HG02610 (cell line): ENCODE data around the gene OR10V1.

Experiments used
- ATAC-seq: cut with Tn5 transposase; IDR thresholded peaks from one replicate; pipeline ENCODE4 v1.9.1; 2021; ENCODE audit warnings: mild to moderate bottlenecking, moderate library complexity; ENCODE audit not compliant: unreplicated experiment

OR10V1 gene

DNA sequence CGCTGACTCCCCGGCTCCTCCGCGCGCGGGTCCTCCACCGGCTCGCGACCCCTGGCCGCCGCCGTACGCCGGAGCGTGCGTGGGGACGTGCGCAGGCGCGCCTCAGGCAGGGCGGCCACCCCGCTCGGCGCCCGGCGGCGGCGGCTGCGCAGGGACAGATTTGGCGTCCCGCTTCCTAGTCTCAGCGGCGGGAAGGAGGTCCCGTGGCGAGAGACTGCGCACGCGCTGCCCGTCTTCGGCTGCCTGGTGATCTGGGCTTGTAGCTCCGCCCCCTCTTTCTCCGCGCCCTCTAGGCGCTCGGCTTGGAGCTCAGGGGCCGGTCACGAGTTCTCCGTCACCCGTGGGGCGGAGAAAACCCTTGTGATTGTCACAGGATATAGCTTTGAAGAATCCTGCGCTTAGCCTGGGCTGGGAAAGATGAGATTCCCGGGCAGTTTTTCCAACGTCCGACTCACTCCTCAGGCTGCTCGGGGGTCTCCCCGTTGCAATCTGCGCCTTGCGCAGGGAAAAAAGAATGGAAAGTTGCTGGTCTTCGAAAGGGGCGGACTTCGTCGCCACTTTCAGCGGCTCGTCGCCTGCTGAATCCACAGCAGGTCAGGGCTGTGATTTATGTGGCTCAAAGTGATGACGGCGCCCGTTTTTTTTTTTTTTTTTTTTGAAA lies 44.6 kb downstream of the OR10V1 start, which contains the start of gene PATL1:
TSS of gene PATL1 (minus strand) at position 88 of the 661 bp plus-strand sequence. CDS start 142 bp downstream, outside the sequence.
- peak; percentile 94 for ATAC-seq

- peak; percentile 12 for ATAC-seq
Observed at GRCh38 chr11:59668188-59668949, 45.3 kb downstream of the OR10V1 start.

GRCh38 chr11:59667812-59668187 lies 45.8 kb downstream of the OR10V1 start:
- no peak for ATAC-seq

DNA sequence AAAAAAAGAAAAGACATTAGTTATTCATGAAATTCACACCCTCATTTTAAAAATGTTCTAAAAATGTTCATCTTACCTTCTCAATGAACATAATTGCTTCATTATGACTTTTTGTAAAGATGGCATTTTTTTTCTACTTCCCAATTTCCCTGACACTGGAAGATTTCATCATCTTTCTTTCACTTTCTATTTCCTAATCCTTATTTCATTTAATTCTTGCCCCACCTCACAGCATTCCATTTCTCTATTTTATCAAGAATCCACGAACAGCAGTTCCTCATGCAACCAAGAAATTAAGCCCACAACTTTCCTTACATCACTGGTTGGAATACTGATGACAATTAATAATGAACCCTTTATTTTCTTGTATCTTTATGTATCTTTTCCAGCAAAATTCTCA lies 46.7 kb downstream of the OR10V1 start:
- ATAC-seq = no peak
